ENCODE measurements around the gene IFNG. TPM values are rescaled to one million over a fixed set of nuclear protein-coding genes. Genes with fewer than 3 reads are reported as not detected.
"Not testable (repeated sequence)": the region's sequence is repeated elsewhere in the genome, so short reads cannot be mapped to it uniquely, and the experiment has no call there.

The IFNG gene
- polyA plus RNA-seq, 1 donor (not counting 4 experiments of a cell fraction or from before 2014, with no cell fraction given), result not detected

- H3K36me3 ChIP-seq (ENCODE audit: control insufficient read depth in 2 of 2, extremely low read depth in 1 of 2, insufficient read depth in 2 of 2, low read length in 2 of 2), result no peaks in the 10 kb centered on the region
- no peaks in the 10 kb centered on the region for H3K27me3 ChIP-seq (ENCODE audit: control insufficient read depth, extremely low read depth, insufficient read depth, low read length)
- no peaks in the 10 kb centered on the region for H3K9me1 ChIP-seq (ENCODE audit: control insufficient read depth, extremely low read depth, insufficient read depth, low read length)
- H3K4me2 ChIP-seq (ENCODE audit: control insufficient read depth, extremely low read depth, insufficient read depth, low read depth, low read length), result no peak overlapping the region
- dilution Hi-C loops (cut with MboI; ENCODE audit: extremely low pct_ligation_motif_present, low sequenced_read_pairs), result no loop called here
- peaks cover 5% of the 10 kb centered on the region for H3K4me1 ChIP-seq (ENCODE audit: control insufficient read depth, extremely low read depth, insufficient read depth, low read length)
- TF ChIP-seq EZH2 (IDR thresholded peaks at IDR 0.05; ENCODE audit: low read length) (no peak), CTCF (optimal IDR thresholded peaks at IDR 0.05 in 1 of 3, IDR thresholded peaks at IDR 0.05 in 1 of 3, conservative IDR thresholded peaks at IDR 0.05 in 1 of 3; ENCODE audit: extremely low read depth in 1 of 3, insufficient read depth in 2 of 3, low read length in 3 of 3) (no peak)
- H3K79me2 ChIP-seq (ENCODE audit: control insufficient read depth, insufficient read depth, low read length), result no peaks in the 10 kb centered on the region
- DNase-seq (ENCODE audit: low read depth, low spot score) (no peak), FAIRE-seq (no peak)
- no peak overlapping the region for H3K27ac ChIP-seq (ENCODE audit: control insufficient read depth, insufficient read depth, low read length)
- no peaks in the 10 kb centered on the region for H4K20me1 ChIP-seq (ENCODE audit: control insufficient read depth, extremely low read depth, insufficient read depth, low read length)
- H3K9ac ChIP-seq (ENCODE audit: control insufficient read depth, extremely low read depth, insufficient read depth, low read length), result no peak overlapping the region
- H3K9me3 ChIP-seq (ENCODE audit: control insufficient read depth, low read depth, low read length), result no peaks in the 10 kb centered on the region
- H3K4me3 ChIP-seq (ENCODE audit: control insufficient read depth in 2 of 3, extremely low read depth in 1 of 3, insufficient read depth in 2 of 3, low read depth in 1 of 3, low read length in 3 of 3), result no peak overlapping the region
- H2AFZ ChIP-seq (ENCODE audit: control insufficient read depth, low read length), result no peak overlapping the region
Observed at GRCh38 chr12:68175557-68176061, 16.1 kb upstream of the IFNG start.

- H3K9me1 ChIP-seq (ENCODE audit: control insufficient read depth, extremely low read depth, insufficient read depth, low read length); H3K27ac ChIP-seq (ENCODE audit: control insufficient read depth, insufficient read depth, low read length); H3K4me3 ChIP-seq (ENCODE audit: control insufficient read depth in 2 of 3, extremely low read depth in 1 of 3, insufficient read depth in 2 of 3, low read depth in 1 of 3, low read length in 3 of 3); H3K27me3 ChIP-seq (ENCODE audit: control insufficient read depth, extremely low read depth, insufficient read depth, low read length); H3K9ac ChIP-seq (ENCODE audit: control insufficient read depth, extremely low read depth, insufficient read depth, low read length); DNase-seq (ENCODE audit: low read depth, low spot score); dilution Hi-C loops (cut with MboI; ENCODE audit: extremely low pct_ligation_motif_present, low sequenced_read_pairs); H3K4me1 ChIP-seq (ENCODE audit: control insufficient read depth, extremely low read depth, insufficient read depth, low read length); H3K79me2 ChIP-seq (ENCODE audit: control insufficient read depth, insufficient read depth, low read length); FAIRE-seq; H4K20me1 ChIP-seq (ENCODE audit: control insufficient read depth, extremely low read depth, insufficient read depth, low read length); H2AFZ ChIP-seq (ENCODE audit: control insufficient read depth, low read length); H3K4me2 ChIP-seq (ENCODE audit: control insufficient read depth, extremely low read depth, insufficient read depth, low read depth, low read length); H3K9me3 ChIP-seq (ENCODE audit: control insufficient read depth, low read depth, low read length); H3K36me3 ChIP-seq (ENCODE audit: control insufficient read depth in 2 of 2, extremely low read depth in 1 of 2, insufficient read depth in 2 of 2, low read length in 2 of 2): not testable (repeated sequence)
Observed at GRCh38 chr12:68174761-68175160, 15.2 kb upstream of the IFNG start.

GRCh38 chr12:68173792-68174191 is 14.3 kb upstream of the IFNG start:
- FAIRE-seq (no peak), DNase-seq (ENCODE audit: low read depth, low spot score) (no peak)
- no peak overlapping the region for H3K27ac ChIP-seq (ENCODE audit: control insufficient read depth, insufficient read depth, low read length)
- no peak for TF ChIP-seq EZH2 (IDR thresholded peaks at IDR 0.05; ENCODE audit: low read length)
- no peak for TF ChIP-seq CTCF (optimal IDR thresholded peaks at IDR 0.05 in 1 of 3, IDR thresholded peaks at IDR 0.05 in 1 of 3, conservative IDR thresholded peaks at IDR 0.05 in 1 of 3; ENCODE audit: extremely low read depth in 1 of 3, insufficient read depth in 2 of 3, low read length in 3 of 3)
- H3K9ac ChIP-seq (ENCODE audit: control insufficient read depth, extremely low read depth, insufficient read depth, low read length), result no peak overlapping the region
- H3K9me3 ChIP-seq (ENCODE audit: control insufficient read depth, low read depth, low read length), result no peaks in the 10 kb centered on the region
- no peak overlapping the region for H3K4me3 ChIP-seq (ENCODE audit: control insufficient read depth in 2 of 3, extremely low read depth in 1 of 3, insufficient read depth in 2 of 3, low read depth in 1 of 3, low read length in 3 of 3)
- no peaks in the 10 kb centered on the region for H4K20me1 ChIP-seq (ENCODE audit: control insufficient read depth, extremely low read depth, insufficient read depth, low read length)
- H3K27me3 ChIP-seq (ENCODE audit: control insufficient read depth, extremely low read depth, insufficient read depth, low read length), result no peaks in the 10 kb centered on the region
- no peak overlapping the region for H2AFZ ChIP-seq (ENCODE audit: control insufficient read depth, low read length)
- no peaks in the 10 kb centered on the region for H3K79me2 ChIP-seq (ENCODE audit: control insufficient read depth, insufficient read depth, low read length)
- dilution Hi-C loops (cut with MboI; ENCODE audit: extremely low pct_ligation_motif_present, low sequenced_read_pairs), result no loop called here
- peaks cover under 1% of the 10 kb centered on the region for H3K4me1 ChIP-seq (ENCODE audit: control insufficient read depth, extremely low read depth, insufficient read depth, low read length)
- no peaks in the 10 kb centered on the region for H3K9me1 ChIP-seq (ENCODE audit: control insufficient read depth, extremely low read depth, insufficient read depth, low read length)
- no peaks in the 10 kb centered on the region for H3K36me3 ChIP-seq (ENCODE audit: control insufficient read depth in 2 of 2, extremely low read depth in 1 of 2, insufficient read depth in 2 of 2, low read length in 2 of 2)
- H3K4me2 ChIP-seq (ENCODE audit: control insufficient read depth, extremely low read depth, insufficient read depth, low read depth, low read length), result no peak overlapping the region

All from keratinocyte (primary cell).